GM12801 (cell line): ENCODE data around the gene BSN.

Experiments used
- CTCF ChIP-seq: IDR thresholded peaks from one replicate; pipeline ENCODE4 v1.5.1; 2011; ENCODE audit warnings: control low read depth; ENCODE audit not compliant: insufficient read length; ENCODE audit errors: extremely low read depth

The BSN gene

GRCh38 chr3:49553692-49554632 is at the start of gene BSN:
Gene BSN, plus strand, starts transcription at chr3:49554477. Its CDS starts 126 bp downstream, at chr3:49554603.
- no peak for TF ChIP-seq CTCF

DNA sequence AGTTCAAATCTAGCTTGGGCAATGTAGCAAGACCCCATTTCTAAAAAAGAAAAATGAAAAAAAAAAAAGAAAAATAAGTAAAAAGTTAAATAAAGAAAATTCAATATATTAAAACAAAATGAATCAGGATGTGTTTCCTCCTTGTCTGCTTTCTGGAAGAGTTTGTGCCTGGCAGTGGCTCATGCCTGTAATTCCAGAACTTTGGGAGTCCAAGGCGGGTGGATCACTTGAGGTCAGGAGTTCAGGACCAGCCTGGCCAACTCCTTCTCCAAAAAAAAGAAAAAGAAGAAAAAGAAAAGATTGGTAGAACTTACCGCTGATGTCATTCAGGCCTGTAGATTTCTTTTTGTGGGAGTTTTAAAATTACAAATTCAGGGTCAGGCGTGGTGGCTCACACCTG is 47.4 kb upstream of the BSN start:
- no peak for TF ChIP-seq CTCF

- no peak for TF ChIP-seq CTCF
These were observed 45.2 kb upstream of the BSN start for GRCh38 chr3:49509028-49509561.

DNA sequence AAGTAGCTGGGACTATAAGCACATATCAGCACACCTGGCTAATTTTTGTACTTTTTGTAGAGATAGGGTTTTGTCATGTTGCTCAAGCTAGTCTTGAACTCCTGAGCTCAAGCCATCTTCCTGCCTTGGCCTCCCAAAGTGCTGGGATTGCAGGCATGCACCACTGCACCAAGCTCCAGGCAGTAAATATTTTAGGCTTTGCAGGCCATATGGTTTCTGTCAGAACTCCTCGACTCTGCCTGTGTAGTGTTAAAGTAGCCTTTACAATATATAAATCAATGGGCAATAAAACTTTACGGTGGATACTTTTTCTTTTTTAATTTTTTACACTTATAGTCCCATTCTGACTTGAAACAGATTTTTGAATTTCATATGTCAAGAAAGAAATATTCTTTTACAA is 42.6 kb upstream of the BSN start:
- no peak for TF ChIP-seq CTCF

DNA sequence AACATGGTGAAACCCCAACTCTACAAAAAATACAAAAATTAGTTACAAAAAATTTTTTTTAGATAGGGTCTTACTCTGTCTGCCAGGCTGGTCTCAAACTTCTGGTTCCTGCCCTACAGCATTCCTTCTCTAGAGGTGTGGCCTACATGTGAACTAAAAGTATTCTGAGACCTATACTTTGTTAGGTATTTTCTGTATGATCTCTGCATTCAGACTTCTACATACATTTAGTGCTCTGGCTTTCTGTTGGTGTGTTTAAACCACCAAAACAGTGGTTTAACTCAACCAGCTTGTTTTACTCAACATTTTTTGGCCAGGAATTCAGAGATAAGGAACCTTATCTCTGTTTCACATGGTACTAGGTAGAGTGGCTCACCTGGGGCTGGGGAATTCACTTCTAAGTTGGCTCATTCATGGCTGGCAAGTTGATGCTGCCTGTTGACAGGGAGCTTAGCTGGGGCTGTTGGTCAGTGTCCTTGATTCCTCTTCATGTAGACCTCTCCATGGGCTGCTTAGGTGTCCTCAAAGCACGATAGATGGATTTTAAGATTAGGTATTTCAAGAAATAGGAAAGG is 41.4 kb upstream of the BSN start:
- TF ChIP-seq CTCF, result no peak

GRCh38 chr3:49513494-49514124 is 40.7 kb upstream of the BSN start:
- TF ChIP-seq CTCF, result no peak

DNA sequence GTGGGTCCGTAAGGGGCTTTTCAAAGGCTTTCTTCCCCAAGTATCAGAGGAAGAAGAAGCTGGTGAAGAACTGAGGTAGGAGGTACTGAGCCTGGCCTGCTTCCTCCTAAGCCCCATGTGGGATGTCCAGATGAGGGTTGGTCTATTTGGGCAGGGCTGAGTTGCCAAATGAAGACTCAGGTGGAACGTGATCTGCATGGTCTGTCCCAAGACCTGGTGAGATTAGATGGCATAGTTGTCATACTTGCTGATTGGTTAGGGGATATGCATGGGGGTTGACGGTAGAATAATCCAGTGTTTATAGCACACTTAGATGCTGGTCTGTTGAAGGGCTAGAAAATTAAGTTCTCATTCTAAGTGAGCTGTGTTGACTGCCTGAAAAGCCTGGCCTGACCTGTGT is 36.3 kb upstream of the BSN start:
- TF ChIP-seq CTCF, result no peak
